Measurements from ENCODE around the gene NOA1. TPM values are rescaled to one million over a fixed set of nuclear protein-coding genes. Genes with fewer than 3 reads are reported as not detected.

Gene NOA1
- polyA plus RNA-seq (2013, experiment 1 of 2) = 16.0 TPM
- 16.8 TPM for polyA plus RNA-seq (2013, experiment 2 of 2)

GRCh38 chr4:56977321-56978012, at the start of gene NOA1:
NOA1 (minus strand) TSS chr4:56977606; CDS start chr4:56977585, 21 bp downstream.
- H3K4me1 ChIP-seq (ENCODE audit: control insufficient read depth, insufficient read depth, low read length, poor library complexity, severe bottlenecking) = peaks cover 19% of the 10 kb centered on the region
- 0% methylated on average over 36 to 42 of the region's 51 CpGs for WGBS, 2 experiments (ENCODE audit: insufficient coverage in 2 of 2)
- H3K9me3 ChIP-seq (ENCODE audit: control insufficient read depth, low read length) = peaks cover 9% of the 10 kb centered on the region
- peak within 1 kb of the TSS; percentile 96 for H3K27ac ChIP-seq (ENCODE audit: low read depth, low read length, severe bottlenecking)
- H3K36me3 ChIP-seq (ENCODE audit: control insufficient read depth, insufficient read depth, low read length) = peaks cover 36% of the 10 kb centered on the region
- H3K4me3 ChIP-seq (ENCODE audit: extremely low read depth, insufficient read depth, low read length, poor library complexity, severe bottlenecking) = peak within 1 kb of the TSS; percentile 98

- Histone ChIP-seq H3K4me3 (ENCODE audit: extremely low read depth, insufficient read depth, low read length, poor library complexity, severe bottlenecking) (no peak overlapping the region), H3K27ac (ENCODE audit: low read depth, low read length, severe bottlenecking) (no peak overlapping the region), H3K36me3 (ENCODE audit: control insufficient read depth, insufficient read depth, low read length) (peaks cover 92% of the 10 kb centered on the region), H3K9me3 (ENCODE audit: control insufficient read depth, low read length) (no peaks in the 10 kb centered on the region), H3K4me1 (ENCODE audit: control insufficient read depth, insufficient read depth, low read length, poor library complexity, severe bottlenecking) (peaks cover 11% of the 10 kb centered on the region)
- 93 to 94% methylated on average over 3 to 4 of the region's 4 CpGs for WGBS, 2 experiments (ENCODE audit: insufficient coverage in 2 of 2)
Observed at GRCh38 chr4:57023104-57023503, 45.7 kb upstream of the NOA1 start.

GRCh38 chr4:57020467-57021101, 43.2 kb upstream of the NOA1 start:
- peaks cover 11% of the 10 kb centered on the region for H3K4me1 ChIP-seq (ENCODE audit: control insufficient read depth, insufficient read depth, low read length, poor library complexity, severe bottlenecking)
- H3K4me3 ChIP-seq (ENCODE audit: extremely low read depth, insufficient read depth, low read length, poor library complexity, severe bottlenecking) = no peak overlapping the region
- peak overlapping the region; percentile 63 for H3K27ac ChIP-seq (ENCODE audit: low read depth, low read length, severe bottlenecking)
- H3K9me3 ChIP-seq (ENCODE audit: control insufficient read depth, low read length) = no peaks in the 10 kb centered on the region
- peaks cover 90% of the 10 kb centered on the region for H3K36me3 ChIP-seq (ENCODE audit: control insufficient read depth, insufficient read depth, low read length)
- 80% methylated on average over 1 of the region's 5 CpGs; no CpG with 5 or more reads in 1 of the 2 experiments for WGBS, 2 experiments (ENCODE audit: insufficient coverage in 2 of 2)

GRCh38 chr4:57018980-57019379, 41.6 kb upstream of the NOA1 start:
- Histone ChIP-seq H3K4me3 (ENCODE audit: extremely low read depth, insufficient read depth, low read length, poor library complexity, severe bottlenecking) (no peak overlapping the region), H3K36me3 (ENCODE audit: control insufficient read depth, insufficient read depth, low read length) (peaks cover 87% of the 10 kb centered on the region), H3K9me3 (ENCODE audit: control insufficient read depth, low read length) (no peaks in the 10 kb centered on the region), H3K27ac (ENCODE audit: low read depth, low read length, severe bottlenecking) (no peak overlapping the region), H3K4me1 (ENCODE audit: control insufficient read depth, insufficient read depth, low read length, poor library complexity, severe bottlenecking) (peaks cover 11% of the 10 kb centered on the region)

GRCh38 chr4:57013543-57014120, 36.2 kb upstream of the NOA1 start:
- no peak overlapping the region for H3K4me3 ChIP-seq (ENCODE audit: extremely low read depth, insufficient read depth, low read length, poor library complexity, severe bottlenecking)
- no peaks in the 10 kb centered on the region for H3K9me3 ChIP-seq (ENCODE audit: control insufficient read depth, low read length)
- H3K4me1 ChIP-seq (ENCODE audit: control insufficient read depth, insufficient read depth, low read length, poor library complexity, severe bottlenecking) = no peaks in the 10 kb centered on the region
- H3K36me3 ChIP-seq (ENCODE audit: control insufficient read depth, insufficient read depth, low read length) = peaks cover 88% of the 10 kb centered on the region
- WGBS, 2 experiments (ENCODE audit: insufficient coverage in 2 of 2) = 71% methylated on average over 1 of the region's 4 CpGs; no CpG with 5 or more reads in 1 of the 2 experiments
- no peak overlapping the region for H3K27ac ChIP-seq (ENCODE audit: low read depth, low read length, severe bottlenecking)

GRCh38 chr4:56999751-57000150, 22.3 kb upstream of the NOA1 start:
- Histone ChIP-seq H3K9me3 (ENCODE audit: control insufficient read depth, low read length) (no peaks in the 10 kb centered on the region), H3K36me3 (ENCODE audit: control insufficient read depth, insufficient read depth, low read length) (peaks cover 87% of the 10 kb centered on the region), H3K27ac (ENCODE audit: low read depth, low read length, severe bottlenecking) (no peak overlapping the region), H3K4me1 (ENCODE audit: control insufficient read depth, insufficient read depth, low read length, poor library complexity, severe bottlenecking) (no peaks in the 10 kb centered on the region), H3K4me3 (ENCODE audit: extremely low read depth, insufficient read depth, low read length, poor library complexity, severe bottlenecking) (no peak overlapping the region)
- WGBS, 2 experiments (ENCODE audit: insufficient coverage in 2 of 2) = 100% methylated on average over 1 of the region's 1 CpG; no CpG with 5 or more reads in 1 of the 2 experiments

GRCh38 chr4:56995525-56995924, 18.1 kb upstream of the NOA1 start:
- peaks cover 89% of the 10 kb centered on the region for H3K36me3 ChIP-seq (ENCODE audit: control insufficient read depth, insufficient read depth, low read length)
- H3K27ac ChIP-seq (ENCODE audit: low read depth, low read length, severe bottlenecking) = no peak overlapping the region

GRCh38 chr4:56990109-56990905, 12.9 kb upstream of the NOA1 start:
- WGBS, 2 experiments (ENCODE audit: insufficient coverage in 2 of 2) = 89 to 100% methylated on average over 1 to 3 of the region's 6 CpGs
- Histone ChIP-seq H3K27ac (ENCODE audit: low read depth, low read length, severe bottlenecking) (no peak overlapping the region), H3K4me3 (ENCODE audit: extremely low read depth, insufficient read depth, low read length, poor library complexity, severe bottlenecking) (no peak overlapping the region), H3K4me1 (ENCODE audit: control insufficient read depth, insufficient read depth, low read length, poor library complexity, severe bottlenecking) (no peaks in the 10 kb centered on the region), H3K36me3 (ENCODE audit: control insufficient read depth, insufficient read depth, low read length) (peaks cover 87% of the 10 kb centered on the region), H3K9me3 (ENCODE audit: control insufficient read depth, low read length) (no peaks in the 10 kb centered on the region)

More at GRCh38 chr4:56995525-56995924, 18.1 kb upstream of the NOA1 start:
- no peaks in the 10 kb centered on the region for H3K4me1 ChIP-seq (ENCODE audit: control insufficient read depth, insufficient read depth, low read length, poor library complexity, severe bottlenecking)
- 97 to 99% methylated on average over 4 to 5 of the region's 7 CpGs for WGBS, 2 experiments (ENCODE audit: insufficient coverage in 2 of 2)
- no peaks in the 10 kb centered on the region for H3K9me3 ChIP-seq (ENCODE audit: control insufficient read depth, low read length)
- no peak overlapping the region for H3K4me3 ChIP-seq (ENCODE audit: extremely low read depth, insufficient read depth, low read length, poor library complexity, severe bottlenecking)

- H3K4me1 ChIP-seq (ENCODE audit: control insufficient read depth, insufficient read depth, low read length, poor library complexity, severe bottlenecking) = no peaks in the 10 kb centered on the region
Observed at GRCh38 chr4:56986952-56987351, 9.5 kb upstream of the NOA1 start.

GRCh38 chr4:56986192-56986591, 8.8 kb upstream of the NOA1 start:
- Histone ChIP-seq H3K36me3 (ENCODE audit: control insufficient read depth, insufficient read depth, low read length) (peaks cover 62% of the 10 kb centered on the region), H3K4me3 (ENCODE audit: extremely low read depth, insufficient read depth, low read length, poor library complexity, severe bottlenecking) (no peak overlapping the region), H3K9me3 (ENCODE audit: control insufficient read depth, low read length) (no peaks in the 10 kb centered on the region), H3K4me1 (ENCODE audit: control insufficient read depth, insufficient read depth, low read length, poor library complexity, severe bottlenecking) (peaks cover 5% of the 10 kb centered on the region), H3K27ac (ENCODE audit: low read depth, low read length, severe bottlenecking) (no peak overlapping the region)
- WGBS, 2 experiments (ENCODE audit: insufficient coverage in 2 of 2) = 100% methylated on average over 1 of the region's 1 CpG; no CpG with 5 or more reads in 1 of the 2 experiments

More at GRCh38 chr4:56986952-56987351, 9.5 kb upstream of the NOA1 start:
- WGBS, 2 experiments (ENCODE audit: insufficient coverage in 2 of 2) = 100% methylated on average over 1 of the region's 3 CpGs; no CpG with 5 or more reads in 1 of the 2 experiments
- H3K4me3 ChIP-seq (ENCODE audit: extremely low read depth, insufficient read depth, low read length, poor library complexity, severe bottlenecking) = no peak overlapping the region
- no peaks in the 10 kb centered on the region for H3K9me3 ChIP-seq (ENCODE audit: control insufficient read depth, low read length)
- H3K27ac ChIP-seq (ENCODE audit: low read depth, low read length, severe bottlenecking) = no peak overlapping the region
- H3K36me3 ChIP-seq (ENCODE audit: control insufficient read depth, insufficient read depth, low read length) = peaks cover 69% of the 10 kb centered on the region
